ENCODE measurements around the gene TMEM132D. TPM values are rescaled to one million over a fixed set of nuclear protein-coding genes. Genes with fewer than 3 reads are reported as not detected.

The TMEM132D gene
- polyA plus RNA-seq, 1 experiment, result 0.02 TPM

DNA sequence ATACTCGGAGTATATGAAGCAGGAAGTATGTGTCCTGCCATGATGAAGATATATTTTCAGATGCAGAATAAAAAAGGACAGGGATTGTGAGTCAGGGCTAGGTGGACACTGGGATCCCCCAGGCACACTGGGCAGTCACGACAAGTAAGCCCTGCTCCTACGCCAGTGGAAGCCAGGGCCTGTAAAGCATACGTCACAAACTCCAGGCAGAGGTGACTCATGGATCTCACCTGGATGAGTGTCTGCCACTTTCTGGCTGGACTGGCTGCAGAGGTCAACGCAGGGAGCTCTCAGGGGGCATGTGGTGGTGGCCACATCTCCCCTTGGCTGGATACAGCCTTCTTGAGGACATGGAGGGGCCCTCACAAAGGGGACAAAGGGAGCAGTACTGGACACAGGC lies 788.3 kb downstream of the TMEM132D start:
- ChIA-PET CTCF (no interaction called here), POLR2A (no interaction called here)
- Histone ChIP-seq H3K27me3 (ENCODE audit: control insufficient read depth, insufficient read depth, low read length) (no peaks in the 10 kb centered on the region), H3K4me3 (ENCODE audit: low read depth, low read length) (no peak overlapping the region), H3K36me3 (ENCODE audit: control insufficient read depth, insufficient read depth, low read length) (no peaks in the 10 kb centered on the region)
- DNase-seq (ENCODE audit: low read depth), result no peak
- TF ChIP-seq, protein P1, sequence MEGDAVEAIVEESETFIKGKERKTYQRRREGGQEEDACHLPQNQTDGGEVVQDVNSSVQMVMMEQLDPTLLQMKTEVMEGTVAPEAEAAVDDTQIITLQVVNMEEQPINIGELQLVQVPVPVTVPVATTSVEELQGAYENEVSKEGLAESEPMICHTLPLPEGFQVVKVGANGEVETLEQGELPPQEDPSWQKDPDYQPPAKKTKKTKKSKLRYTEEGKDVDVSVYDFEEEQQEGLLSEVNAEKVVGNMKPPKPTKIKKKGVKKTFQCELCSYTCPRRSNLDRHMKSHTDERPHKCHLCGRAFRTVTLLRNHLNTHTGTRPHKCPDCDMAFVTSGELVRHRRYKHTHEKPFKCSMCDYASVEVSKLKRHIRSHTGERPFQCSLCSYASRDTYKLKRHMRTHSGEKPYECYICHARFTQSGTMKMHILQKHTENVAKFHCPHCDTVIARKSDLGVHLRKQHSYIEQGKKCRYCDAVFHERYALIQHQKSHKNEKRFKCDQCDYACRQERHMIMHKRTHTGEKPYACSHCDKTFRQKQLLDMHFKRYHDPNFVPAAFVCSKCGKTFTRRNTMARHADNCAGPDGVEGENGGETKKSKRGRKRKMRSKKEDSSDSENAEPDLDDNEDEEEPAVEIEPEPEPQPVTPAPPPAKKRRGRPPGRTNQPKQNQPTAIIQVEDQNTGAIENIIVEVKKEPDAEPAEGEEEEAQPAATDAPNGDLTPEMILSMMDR (IDR thresholded peaks at IDR 0.05; ENCODE audit: insufficient read depth, low read depth, low read length), result no peak

DNA sequence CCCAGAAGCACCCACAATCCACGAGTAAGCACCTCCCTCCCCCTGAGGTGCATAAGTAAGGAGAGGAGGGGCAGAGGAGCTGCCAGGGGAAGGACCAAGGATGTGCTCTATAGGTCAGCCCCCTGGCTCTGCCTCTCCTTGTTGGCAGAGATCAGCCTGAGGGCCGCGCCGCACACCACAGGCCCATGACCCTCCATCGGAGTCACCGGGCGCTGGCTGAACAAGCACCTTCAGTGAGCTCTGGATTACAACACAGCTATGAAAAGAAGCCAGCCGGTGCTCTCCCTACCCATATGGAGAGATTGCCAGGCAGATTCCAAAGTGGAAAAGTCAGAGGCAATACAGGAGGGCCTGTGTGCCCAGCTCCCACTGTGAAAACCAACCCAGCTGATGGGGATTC lies 793.2 kb downstream of the TMEM132D start:
- H3K27me3 ChIP-seq (ENCODE audit: control insufficient read depth, insufficient read depth, low read length), result no peaks in the 10 kb centered on the region
- ChIA-PET CTCF (no interaction called here), POLR2A (no interaction called here)
- DNase-seq (ENCODE audit: low read depth), result no peak
- H3K4me3 ChIP-seq (ENCODE audit: low read depth, low read length), result no peak overlapping the region
- no peaks in the 10 kb centered on the region for H3K36me3 ChIP-seq (ENCODE audit: control insufficient read depth, insufficient read depth, low read length)
- TF ChIP-seq, protein P1 (IDR thresholded peaks at IDR 0.05; ENCODE audit: insufficient read depth, low read depth, low read length), result no peak

DNA sequence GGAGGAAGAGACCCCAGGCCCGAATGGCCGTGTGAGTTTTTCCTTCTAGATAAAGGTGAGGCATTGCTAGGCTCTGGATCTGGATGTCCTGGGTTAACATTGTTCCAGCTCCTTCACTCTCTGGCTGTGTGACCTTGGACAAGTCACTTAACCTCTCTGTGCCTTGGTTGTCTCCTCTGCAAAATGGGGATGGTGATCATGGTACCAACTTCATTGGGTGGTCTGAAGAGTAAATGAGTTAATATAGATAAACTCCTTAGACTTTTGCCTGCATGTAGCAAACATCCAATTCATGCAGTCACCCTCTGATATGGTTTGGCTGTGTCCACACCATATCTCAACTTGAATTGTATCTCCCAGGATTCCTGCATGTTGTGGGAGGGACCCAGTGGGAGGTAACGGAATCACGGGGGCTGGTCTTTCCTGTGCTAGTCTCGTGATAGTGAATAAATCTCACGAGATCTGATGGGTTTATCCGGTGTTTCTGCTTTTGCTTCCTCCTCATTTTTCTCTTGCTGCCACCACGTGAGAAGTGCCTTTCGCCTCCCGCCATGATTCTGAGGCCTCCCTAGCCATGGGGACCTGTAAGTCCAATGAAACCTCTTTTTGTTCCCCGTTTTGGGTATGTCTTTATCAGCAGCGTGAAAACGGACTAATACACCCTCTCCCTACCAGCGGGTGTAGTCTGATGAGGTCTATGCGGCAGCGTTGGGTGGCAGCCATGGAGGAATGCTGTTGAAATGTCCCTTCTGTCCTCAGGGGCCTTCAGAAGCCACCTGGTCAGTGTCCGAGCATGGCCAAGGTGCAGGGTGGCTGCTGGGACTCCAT lies 794.4 kb downstream of the TMEM132D start:
- TF ChIP-seq, protein P1 (IDR thresholded peaks at IDR 0.05; ENCODE audit: insufficient read depth, low read depth, low read length), result no peak
- no peak for DNase-seq (ENCODE audit: low read depth)
- ChIA-PET POLR2A (no interaction called here), CTCF (no interaction called here)
- H3K4me3 ChIP-seq (ENCODE audit: low read depth, low read length), result no peak overlapping the region
- H3K27me3 ChIP-seq (ENCODE audit: control insufficient read depth, insufficient read depth, low read length), result no peaks in the 10 kb centered on the region
- H3K36me3 ChIP-seq (ENCODE audit: control insufficient read depth, insufficient read depth, low read length), result no peaks in the 10 kb centered on the region

DNA sequence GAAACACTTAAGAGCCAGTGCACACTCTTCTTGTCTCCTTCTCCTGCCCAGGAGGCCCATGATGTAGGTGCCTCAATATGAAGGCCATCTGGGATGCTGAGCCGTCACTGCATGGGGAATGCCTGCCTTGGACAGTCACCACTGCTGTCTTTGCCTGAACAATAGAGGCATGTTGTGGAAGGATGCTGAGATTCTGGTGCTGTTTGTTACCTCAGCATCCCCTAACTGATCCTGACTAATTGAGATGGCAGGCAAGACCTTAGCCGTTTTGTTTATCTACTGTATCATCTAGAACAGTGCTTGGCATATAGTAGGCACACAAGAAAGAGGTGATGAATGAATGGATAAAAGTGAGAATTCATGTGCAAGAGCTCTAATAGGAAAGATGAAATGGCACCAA lies 797.1 kb downstream of the TMEM132D start:
- no peak overlapping the region for H3K4me3 ChIP-seq (ENCODE audit: low read depth, low read length)
- no peak for DNase-seq (ENCODE audit: low read depth)
- H3K27me3 ChIP-seq (ENCODE audit: control insufficient read depth, insufficient read depth, low read length), result no peaks in the 10 kb centered on the region
- ChIA-PET POLR2A (no interaction called here), CTCF (no interaction called here)
- TF ChIP-seq, protein P1 (IDR thresholded peaks at IDR 0.05; ENCODE audit: insufficient read depth, low read depth, low read length), result no peak
- no peaks in the 10 kb centered on the region for H3K36me3 ChIP-seq (ENCODE audit: control insufficient read depth, insufficient read depth, low read length)

DNA sequence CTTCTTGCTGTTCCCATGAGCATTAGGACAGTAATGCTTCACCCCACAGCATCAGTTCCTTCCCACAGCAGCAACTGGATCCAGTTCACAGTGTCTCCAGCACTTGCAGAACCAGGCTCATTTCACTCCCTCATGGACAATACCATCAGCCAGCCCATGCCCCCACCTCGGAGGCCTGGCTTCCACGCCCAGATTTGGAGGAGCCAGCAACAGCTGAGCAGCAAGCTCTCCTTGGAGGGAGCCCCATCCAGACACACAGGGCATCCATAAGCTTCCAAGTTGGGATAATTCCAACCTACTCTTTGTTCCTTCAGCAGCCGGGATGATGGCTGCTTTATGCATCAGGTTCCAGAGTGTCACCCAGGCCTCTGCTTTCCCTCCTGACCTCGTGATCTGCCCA lies 800.6 kb downstream of the TMEM132D start:
- CTCF ChIA-PET, result no interaction called here
- Histone ChIP-seq H3K4me3 (ENCODE audit: low read depth, low read length) (no peak overlapping the region), H3K36me3 (ENCODE audit: control insufficient read depth, insufficient read depth, low read length) (no peaks in the 10 kb centered on the region), H3K27me3 (ENCODE audit: control insufficient read depth, insufficient read depth, low read length) (no peaks in the 10 kb centered on the region)
- TF ChIP-seq, protein P1 (IDR thresholded peaks at IDR 0.05; ENCODE audit: insufficient read depth, low read depth, low read length), result no peak
- DNase-seq (ENCODE audit: low read depth), result no peak
- POLR2A ChIA-PET, result no interaction called here
